Measurements from ENCODE around the gene NDC1.
A peak's percentile ranks its signal among the peaks of the same experiment; 100 is the strongest.

The NDC1 gene

DNA sequence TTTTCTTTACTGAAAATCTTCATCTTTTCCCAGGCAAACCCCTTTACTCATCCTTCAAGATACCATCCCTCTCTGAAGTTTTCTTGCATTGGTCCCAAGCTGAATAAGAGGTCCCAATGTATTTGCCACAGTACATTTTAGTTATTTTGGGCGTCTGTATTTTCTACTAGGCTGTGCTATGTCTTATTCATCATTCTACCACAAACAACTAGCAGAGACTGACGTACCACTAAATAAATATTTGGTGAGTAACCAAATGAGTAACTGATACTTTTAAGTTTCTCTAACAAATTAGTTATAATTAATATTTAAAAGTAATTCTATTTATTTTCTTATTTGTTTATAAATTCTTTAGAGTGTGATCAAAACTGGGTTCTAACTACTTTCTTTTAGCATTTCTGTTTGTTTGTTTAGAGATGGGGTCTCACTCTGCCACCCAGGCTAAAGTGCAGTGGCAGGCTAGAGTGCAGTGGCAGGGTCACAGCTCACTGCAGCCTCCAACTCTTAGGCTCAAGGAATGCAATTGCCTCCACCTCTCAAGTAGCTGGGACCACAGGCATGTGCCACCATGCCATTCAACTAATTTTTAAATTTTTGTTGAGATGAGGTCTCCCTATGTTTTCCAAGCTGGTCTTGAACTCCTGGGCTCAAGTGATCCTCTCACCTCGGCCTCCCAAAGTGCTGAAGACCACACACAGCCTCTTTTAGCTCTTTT lies 33.1 kb downstream of the NDC1 start:
- no peak for ATAC-seq
- H3K4me3 Mint-ChIP-seq = no peak overlapping the region
- H3K36me3 Mint-ChIP-seq = peaks cover 99% of the 10 kb centered on the region
- H3K4me1 Mint-ChIP-seq = no peaks in the 10 kb centered on the region
- DNase-seq (ENCODE audit: low spot score in 2 of 2) = no peak
- no peak overlapping the region for H3K27ac Mint-ChIP-seq
- no peaks in the 10 kb centered on the region for H3K9me3 Mint-ChIP-seq

DNA sequence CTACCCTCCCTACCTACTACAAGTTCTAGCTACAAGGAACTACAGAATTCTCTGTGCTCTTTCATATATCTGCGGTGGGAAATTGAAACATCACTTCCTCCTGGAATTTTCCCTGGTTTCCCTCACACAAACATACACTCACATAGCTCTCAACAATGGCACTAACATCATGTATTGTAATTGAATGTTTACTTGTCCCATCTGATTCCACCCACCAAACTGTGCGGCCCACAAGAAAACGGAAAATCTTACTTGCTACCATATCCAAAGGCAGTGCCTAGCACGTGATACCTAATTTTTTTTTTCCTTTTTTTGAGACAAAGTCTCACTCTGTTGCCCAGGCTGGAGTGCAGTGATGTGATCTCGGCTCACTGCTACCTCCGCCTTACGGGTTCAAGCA lies 33.9 kb downstream of the NDC1 start:
- H3K4me1 Mint-ChIP-seq = no peaks in the 10 kb centered on the region
- DNase-seq (ENCODE audit: low spot score in 2 of 2) (no peak), ATAC-seq (no peak)
- no peak overlapping the region for H3K27ac Mint-ChIP-seq
- H3K36me3 Mint-ChIP-seq = peaks cover 100% of the 10 kb centered on the region
- no peak overlapping the region for H3K4me3 Mint-ChIP-seq
- H3K9me3 Mint-ChIP-seq = no peaks in the 10 kb centered on the region

GRCh38 chr1:53800621-53801020 lies 37.5 kb downstream of the NDC1 start:
- no peaks in the 10 kb centered on the region for H3K4me1 Mint-ChIP-seq
- DNase-seq (ENCODE audit: low spot score in 2 of 2) (no peak), ATAC-seq (no peak)
- no peaks in the 10 kb centered on the region for H3K9me3 Mint-ChIP-seq
- H3K36me3 Mint-ChIP-seq = peaks cover 95% of the 10 kb centered on the region
- no peak overlapping the region for H3K27ac Mint-ChIP-seq
- H3K4me3 Mint-ChIP-seq = no peak overlapping the region

DNA sequence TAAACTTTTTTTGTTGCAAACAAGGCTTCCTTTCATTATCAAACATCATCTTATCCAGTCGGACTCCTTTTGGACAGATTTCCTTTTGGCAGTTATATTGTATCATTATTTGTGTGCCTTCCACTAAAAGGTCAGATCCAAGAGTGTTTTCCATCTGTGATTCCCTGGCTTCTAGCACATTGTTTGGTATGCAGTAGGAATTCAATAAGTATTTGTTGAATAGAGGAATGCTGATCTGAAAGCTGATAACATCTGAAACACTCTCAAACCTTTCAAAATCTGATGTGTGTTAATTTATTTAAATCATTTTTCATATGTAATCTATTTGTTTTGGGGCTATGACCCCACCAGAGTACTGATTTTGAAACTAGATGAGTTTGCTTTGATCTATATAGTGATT lies 39.0 kb downstream of the NDC1 start:
- ATAC-seq (no peak), DNase-seq (ENCODE audit: low spot score in 2 of 2) (no peak)
- Mint-ChIP-seq H3K4me1 (no peaks in the 10 kb centered on the region), H3K36me3 (peaks cover 95% of the 10 kb centered on the region), H3K27ac (no peak overlapping the region), H3K9me3 (no peaks in the 10 kb centered on the region), H3K4me3 (no peak overlapping the region)

GRCh38 chr1:53792806-53793205 lies 45.3 kb downstream of the NDC1 start:
- Mint-ChIP-seq H3K4me1 (no peaks in the 10 kb centered on the region), H3K27ac (no peak overlapping the region), H3K9me3 (no peaks in the 10 kb centered on the region), H3K4me3 (no peak overlapping the region), H3K36me3 (peaks cover 97% of the 10 kb centered on the region)
- DNase-seq (ENCODE audit: low spot score in 2 of 2) (no peak), ATAC-seq (no peak)

GRCh38 chr1:53787655-53788054 lies 50.4 kb downstream of the NDC1 start:
- DNase-seq (ENCODE audit: low spot score in 2 of 2) = no peak
- no peak for ATAC-seq

GRCh38 chr1:53783056-53783455 lies 55.0 kb downstream of the NDC1 start:
- ATAC-seq = peak; percentile 100
- no peaks in the 10 kb centered on the region for H3K9me3 Mint-ChIP-seq
- H3K27ac Mint-ChIP-seq = peak overlapping the region; percentile 1

More at GRCh38 chr1:53787655-53788054, 50.4 kb downstream of the NDC1 start:
- H3K4me3 Mint-ChIP-seq = no peak overlapping the region
- no peaks in the 10 kb centered on the region for H3K9me3 Mint-ChIP-seq
- peaks cover 93% of the 10 kb centered on the region for H3K36me3 Mint-ChIP-seq
- peaks cover 10% of the 10 kb centered on the region for H3K4me1 Mint-ChIP-seq
- H3K27ac Mint-ChIP-seq = no peak overlapping the region

GRCh38 chr1:53781654-53782053 lies 56.4 kb downstream of the NDC1 start:
- no peak overlapping the region for H3K4me3 Mint-ChIP-seq
- ATAC-seq (no peak), DNase-seq (ENCODE audit: low spot score in 2 of 2) (no peak)
- peaks cover 82% of the 10 kb centered on the region for H3K36me3 Mint-ChIP-seq
- H3K27ac Mint-ChIP-seq = peak overlapping the region; percentile 21
- H3K4me1 Mint-ChIP-seq = peaks cover 23% of the 10 kb centered on the region
- no peaks in the 10 kb centered on the region for H3K9me3 Mint-ChIP-seq

More at GRCh38 chr1:53783056-53783455, 55.0 kb downstream of the NDC1 start:
- Mint-ChIP-seq H3K4me1 (peaks cover 23% of the 10 kb centered on the region), H3K4me3 (no peak overlapping the region), H3K36me3 (peaks cover 86% of the 10 kb centered on the region)
- peak in 1 of 2 donors; percentile 52 for DNase-seq (ENCODE audit: low spot score in 2 of 2)

DNA sequence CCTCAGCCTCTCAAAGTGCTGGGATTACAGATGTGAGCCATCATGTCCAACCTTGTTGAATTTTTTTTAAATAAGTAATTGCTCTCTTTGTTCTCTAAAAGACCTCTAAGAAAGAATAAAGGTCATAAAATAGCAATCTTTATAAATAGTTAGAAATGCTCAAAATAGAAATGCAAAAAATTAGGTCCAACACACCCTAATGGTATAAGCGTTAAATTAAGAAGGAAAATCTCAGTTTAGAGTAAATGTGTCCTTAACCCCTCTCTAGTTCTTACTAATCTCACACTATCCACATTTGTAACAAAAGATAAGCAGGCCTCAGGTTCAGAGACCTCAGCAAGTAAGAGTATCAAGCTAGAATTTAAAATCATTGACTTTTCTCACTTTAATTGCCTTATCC lies 60.8 kb downstream of the NDC1 start:
- no peak for ATAC-seq
- peaks cover 11% of the 10 kb centered on the region for H3K4me1 Mint-ChIP-seq
- no peak overlapping the region for H3K27ac Mint-ChIP-seq
- no peaks in the 10 kb centered on the region for H3K9me3 Mint-ChIP-seq
- no peak overlapping the region for H3K4me3 Mint-ChIP-seq
- DNase-seq (ENCODE audit: low spot score in 2 of 2) = no peak
- peaks cover 66% of the 10 kb centered on the region for H3K36me3 Mint-ChIP-seq

GRCh38 chr1:53771648-53772047 lies 66.4 kb downstream of the NDC1 start:
- Mint-ChIP-seq H3K4me3 (no peak overlapping the region), H3K36me3 (peaks cover 70% of the 10 kb centered on the region), H3K27ac (no peak overlapping the region), H3K9me3 (no peaks in the 10 kb centered on the region), H3K4me1 (peaks cover 5% of the 10 kb centered on the region)
- DNase-seq (ENCODE audit: low spot score in 2 of 2) (no peak), ATAC-seq (no peak)

- Mint-ChIP-seq H3K9me3 (no peaks in the 10 kb centered on the region), H3K4me3 (no peak overlapping the region), H3K4me1 (peaks cover 19% of the 10 kb centered on the region), H3K36me3 (peaks cover 80% of the 10 kb centered on the region), H3K27ac (no peak overlapping the region)
- no peak for DNase-seq (ENCODE audit: low spot score in 2 of 2)
- no peak for ATAC-seq
Observed at GRCh38 chr1:53769780-53770179, 68.3 kb downstream of the NDC1 start.

GRCh38 chr1:53769184-53769583 lies 68.9 kb downstream of the NDC1 start:
- Mint-ChIP-seq H3K4me1 (peaks cover 19% of the 10 kb centered on the region), H3K27ac (peak overlapping the region; percentile 71), H3K9me3 (no peaks in the 10 kb centered on the region), H3K36me3 (peaks cover 75% of the 10 kb centered on the region), H3K4me3 (no peak overlapping the region)
- DNase-seq (ENCODE audit: low spot score in 2 of 2) (no peak), ATAC-seq (no peak)

DNA sequence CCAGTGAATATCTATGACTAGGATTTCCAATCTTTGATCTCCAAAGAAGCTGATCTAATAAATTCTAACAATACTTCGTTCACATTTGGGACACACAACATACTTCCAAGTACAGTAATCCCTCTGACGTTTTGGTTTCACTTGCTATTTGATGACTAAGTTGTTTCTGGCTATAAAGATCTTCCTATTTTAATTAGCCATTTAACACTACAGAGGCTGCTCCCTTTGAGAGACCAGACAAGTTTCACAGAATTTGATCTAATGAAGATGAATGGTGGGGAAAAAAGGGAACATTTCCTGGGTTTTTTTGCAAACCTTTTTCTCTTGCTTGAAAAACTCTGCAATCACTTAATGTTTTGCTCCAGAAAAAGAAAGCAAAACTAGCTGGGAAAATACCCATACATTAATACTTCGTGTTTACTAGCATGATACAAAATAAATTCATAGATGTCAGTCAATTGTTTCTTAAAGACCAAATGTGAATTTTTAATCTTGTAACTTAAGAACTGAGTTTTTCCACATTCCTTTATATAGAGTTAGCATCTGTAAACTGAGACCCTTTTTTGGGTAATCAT lies 71.2 kb downstream of the NDC1 start:
- peak overlapping the region; percentile 85 for H3K27ac Mint-ChIP-seq

DNA sequence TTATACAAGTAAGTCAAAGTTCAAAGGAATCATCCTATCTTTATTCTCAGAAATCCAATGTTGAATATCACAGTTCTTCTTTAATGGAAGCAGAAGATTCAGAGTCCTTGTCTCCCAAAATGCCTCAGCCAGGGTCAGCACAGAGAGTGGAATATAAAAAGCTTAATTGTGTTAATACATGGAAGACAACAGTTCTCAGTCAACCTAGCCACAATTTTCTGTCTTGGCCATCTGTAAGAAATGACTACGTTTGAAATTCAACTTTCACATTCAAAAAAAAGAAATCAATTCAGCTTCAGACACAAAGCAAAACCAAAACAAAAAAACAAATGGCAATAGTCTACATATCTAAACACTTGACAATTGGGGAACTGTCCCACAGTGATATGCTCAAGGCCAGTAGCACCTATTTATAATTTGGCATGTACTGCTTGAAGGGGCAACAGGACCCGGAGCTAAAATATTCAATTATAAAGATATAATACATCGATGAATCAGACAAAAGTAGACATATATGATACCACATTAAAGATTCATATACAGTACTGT lies 71.8 kb downstream of the NDC1 start:
- Mint-ChIP-seq H3K9me3 (no peaks in the 10 kb centered on the region), H3K4me1 (peaks cover 19% of the 10 kb centered on the region), H3K4me3 (peak overlapping the region; percentile 41), H3K27ac (peak overlapping the region; percentile 85), H3K36me3 (peaks cover 58% of the 10 kb centered on the region)
- ATAC-seq (peak; percentile 53), DNase-seq (ENCODE audit: low spot score in 2 of 2) (no peak)

More for the DNA sequence above, 71.2 kb downstream of the NDC1 start:
- H3K36me3 Mint-ChIP-seq = peaks cover 63% of the 10 kb centered on the region
- DNase-seq (ENCODE audit: low spot score in 2 of 2) (no peak), ATAC-seq (no peak)
- H3K4me3 Mint-ChIP-seq = peak overlapping the region; percentile 41
- peaks cover 19% of the 10 kb centered on the region for H3K4me1 Mint-ChIP-seq
- no peaks in the 10 kb centered on the region for H3K9me3 Mint-ChIP-seq

- Mint-ChIP-seq H3K4me3 (no peak overlapping the region), H3K27ac (peak overlapping the region; percentile 85), H3K36me3 (peaks cover 52% of the 10 kb centered on the region), H3K4me1 (peaks cover 19% of the 10 kb centered on the region), H3K9me3 (no peaks in the 10 kb centered on the region)
- DNase-seq (ENCODE audit: low spot score in 2 of 2) (no peak), ATAC-seq (peak; percentile 85)
Observed at GRCh38 chr1:53765657-53766056, 72.4 kb downstream of the NDC1 start.

DNA sequence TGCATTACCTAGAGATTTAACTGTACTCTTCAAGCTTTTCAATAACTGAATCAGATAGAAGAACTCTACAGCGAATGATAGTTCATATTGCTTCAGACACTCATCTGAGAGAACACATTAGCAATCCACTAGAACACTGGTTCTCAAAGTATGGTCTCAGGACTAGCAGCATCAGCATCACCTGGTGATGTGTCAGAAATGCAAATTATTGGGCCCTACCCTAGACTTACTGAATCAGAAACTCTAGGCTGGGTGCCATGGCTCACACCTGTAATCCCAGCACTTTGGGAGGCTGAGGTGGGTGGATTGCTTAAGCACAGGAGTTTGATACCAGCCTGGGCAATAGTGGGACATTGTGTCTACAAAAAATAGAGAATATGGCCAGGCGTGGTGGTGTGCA lies 74.2 kb downstream of the NDC1 start:
- ATAC-seq (no peak), DNase-seq (ENCODE audit: low spot score in 2 of 2) (no peak)
- Mint-ChIP-seq H3K9me3 (no peaks in the 10 kb centered on the region), H3K36me3 (peaks cover 40% of the 10 kb centered on the region), H3K4me3 (no peak overlapping the region), H3K27ac (no peak overlapping the region), H3K4me1 (peaks cover 19% of the 10 kb centered on the region)
